ENCODE data around the gene TWIST2. TPM values are rescaled to one million over a fixed set of nuclear protein-coding genes. Genes with fewer than 3 reads are reported as not detected.

Gene TWIST2
- total and polyA plus RNA-seq, 10 of the 15 experiments (the other 5 are each of a cell fraction or from before 2014, with no cell fraction given) = not detected

- Histone ChIP-seq H3K4me2 (ENCODE audit: control insufficient read depth, insufficient read depth) (no peak overlapping the region), H4K20me1 (ENCODE audit: control insufficient read depth, insufficient read depth) (no peaks in the 10 kb centered on the region), H3K79me2 (ENCODE audit: control insufficient read depth, insufficient read depth, low read length) (no peaks in the 10 kb centered on the region), H3K36me3 (ENCODE audit: control insufficient read depth in 2 of 2, insufficient read depth in 2 of 2, low read length in 1 of 2) (no peaks in the 10 kb centered on the region), H3K27me3 (replicated peaks in 1 of 2; ENCODE audit: control insufficient read depth in 2 of 2, insufficient read depth in 2 of 2, low read length in 1 of 2) (no peaks in the 10 kb centered on the region), H3K4me3 (no peak overlapping the region), H3K9me3 (replicated peaks; ENCODE audit: control insufficient read depth, insufficient read depth, low read length) (no peaks in the 10 kb centered on the region), H3K4me1 (ENCODE audit: control insufficient read depth, insufficient read depth, low read length) (no peaks in the 10 kb centered on the region), H3K27ac (ENCODE audit: control insufficient read depth, insufficient read depth) (no peak overlapping the region), H3K9ac (ENCODE audit: control insufficient read depth, insufficient read depth, low read length) (no peak overlapping the region), H2AFZ (ENCODE audit: control insufficient read depth, low read depth, low read length) (no peak overlapping the region)
- POLR2A ChIA-PET = no interaction called here
- TF ChIP-seq MTA3 (IDR thresholded peaks at IDR 0.05; ENCODE audit: borderline replicate concordance, low read length) (no peak), PRDM15 (CRISPR knock-in tag; IDR thresholded peaks at IDR 0.05) (no peak), RELB (IDR thresholded peaks at IDR 0.05; ENCODE audit: low read depth) (no peak), MAX (IDR thresholded peaks at IDR 0.05; ENCODE audit: low read depth, low read length) (no peak), CHD4 (IDR thresholded peaks at IDR 0.05) (no peak), JUND (IDR thresholded peaks at IDR 0.05; ENCODE audit: low read depth, low read length) (no peak), TCF7 (IDR thresholded peaks at IDR 0.05; ENCODE audit: borderline replicate concordance) (no peak), NFXL1 (IDR thresholded peaks at IDR 0.05; ENCODE audit: borderline replicate concordance) (no peak), USF2 (IDR thresholded peaks at IDR 0.05; ENCODE audit: borderline replicate concordance, low read depth, low read length) (no peak), SMARCA5 (IDR thresholded peaks at IDR 0.05) (no peak)
- RAD21 ChIA-PET (ENCODE audit: unreplicated experiment) = no interaction called here
- no peak for DNase-seq (ENCODE audit: low read depth, low spot score)
- no TSS peak for BruUV-seq (replicated peaks)
- intact Hi-C loops (cut with micrococcal nuclease; ENCODE audit: unreplicated experiment) = no loop called here
- FAIRE-seq = no peak
- CTCF ChIA-PET = no interaction called here
- SMC1A ChIA-PET (ENCODE audit: uncharacterized antibody, unreplicated experiment) = no interaction called here
- no peak for ATAC-seq
- in situ Hi-C loops (cut with MboI) = no loop called here
- 0% methylated on average over 2 of the region's 2 CpGs for WGBS (ENCODE audit: insufficient coverage, insufficient replicate concordance, low lambda C conversion rate, missing lambda C conversion rate)
Observed at GRCh38 chr2:238818561-238818960, 29.3 kb upstream of the TWIST2 start.
